WTC11 (cell line): Measurements from ENCODE around the gene AFAP1L2. TPM values are rescaled to one million over a fixed set of nuclear protein-coding genes. Genes with fewer than 3 reads are reported as not detected.

Experiments
- ATAC-seq: fragments of 200-7000 bp; cut with Tn5 transposase; 2 replicates; pipeline ENCODE4 v1.10.0; 2021; ENCODE audit warnings: mild to moderate bottlenecking, moderate library complexity
- CTCF ChIA-PET: fragments of 300-600 bp; sonication (Branson Sonifier 250); formaldehyde crosslinking; loops from one replicate; lab custom pipeline; 2021; ENCODE audit warnings: antibody characterized with exemption; lab: Charles Lee
- POLR2A ChIA-PET: fragments of 350-600 bp; sonication (Branson Sonifier 250); formaldehyde crosslinking; loops from one replicate; lab custom pipeline; 2021; ENCODE audit warnings: antibody characterized with exemption; lab: Charles Lee
- DNase-seq: peaks from one replicate; pipeline ENCODE4 v3.0.0; 2021; ENCODE audit warnings: low spot score
- H3K27ac Mint-ChIP-seq: 2 replicates; pipeline ENCODE4 v1.8.0; 2021; ENCODE audit warnings: mixed read lengths
- H3K27me3 Mint-ChIP-seq: 2 replicates; pipeline ENCODE4 v1.8.0; 2021; ENCODE audit warnings: low read depth, mild to moderate bottlenecking, moderate library complexity, mixed read lengths
- H3K36me3 Mint-ChIP-seq: 2 replicates; pipeline ENCODE4 v1.8.0; 2021; ENCODE audit warnings: mixed read lengths
- H3K4me1 Mint-ChIP-seq: 2 replicates; pipeline ENCODE4 v1.8.0; 2022; ENCODE audit warnings: mixed read lengths
- H3K4me3 Mint-ChIP-seq: 2 replicates; pipeline ENCODE4 v1.8.0; 2021; ENCODE audit warnings: mild to moderate bottlenecking, moderate library complexity, mixed read lengths
- H3K9me3 Mint-ChIP-seq: 2 replicates; pipeline ENCODE4 v1.8.0; 2021; ENCODE audit warnings: mixed read lengths
- ATF1 ChIP-seq: sonication (generic); formaldehyde crosslinking; IDR thresholded peaks from 2 replicates; pipeline ENCODE4 v1.8.1; 2023; ENCODE audit warnings: mild to moderate bottlenecking, moderate library complexity, missing genetic modification reagents
- ATF2 ChIP-seq: sonication (generic); formaldehyde crosslinking; IDR thresholded peaks from 2 replicates; pipeline ENCODE4 v1.8.1; 2022; ENCODE audit warnings: low read depth, missing genetic modification reagents, borderline replicate concordance
- CBFB ChIP-seq: sonication (generic); formaldehyde crosslinking; IDR thresholded peaks from 2 replicates; pipeline ENCODE4 v1.8.1; 2022; ENCODE audit warnings: mild to moderate bottlenecking, low read depth, missing genetic modification reagents
- CTCF ChIP-seq: fragments of 200-600 bp; IDR thresholded peaks from 2 replicates; pipeline ENCODE4 v1.8.0; 2022; ENCODE audit warnings: antibody characterized with exemption
- EMX1 ChIP-seq: fragments of 250-450 bp; sonication (Bioruptor Pico); IDR thresholded peaks from 2 replicates; pipeline ENCODE4 v1.8.0; 2021; ENCODE audit warnings: mild to moderate bottlenecking
- HMGXB4 ChIP-seq: sonication (generic); formaldehyde crosslinking; IDR thresholded peaks from 2 replicates; pipeline ENCODE4 v1.8.1; 2023; ENCODE audit warnings: mild to moderate bottlenecking, moderate library complexity, missing genetic modification reagents
- IRF2 ChIP-seq: sonication (generic); formaldehyde crosslinking; IDR thresholded peaks from 2 replicates; pipeline ENCODE4 v1.8.0; 2022; ENCODE audit warnings: low read depth, missing genetic modification reagents, borderline replicate concordance
- JAZF1 ChIP-seq: fragments of 250-450 bp; sonication (Bioruptor Pico); IDR thresholded peaks from 2 replicates; pipeline ENCODE4 v1.9.0; 2021; ENCODE audit warnings: moderate library complexity, mild to moderate bottlenecking, inconsistent platforms
- MYBL2 ChIP-seq: sonication (generic); formaldehyde crosslinking; IDR thresholded peaks from 2 replicates; pipeline ENCODE4 v1.8.1; 2023; ENCODE audit warnings: mild to moderate bottlenecking, moderate library complexity, missing genetic modification reagents
- NFE2L1 ChIP-seq: sonication (generic); formaldehyde crosslinking; IDR thresholded peaks from 2 replicates; pipeline ENCODE4 v1.8.1; 2023; ENCODE audit warnings: missing genetic modification reagents
- NFYB ChIP-seq: sonication (generic); formaldehyde crosslinking; conservative IDR thresholded peaks from 2 replicates; pipeline ENCODE4 v1.8.0; 2022; ENCODE audit warnings: low read depth, missing genetic modification reagents
- NR1H2 ChIP-seq: sonication (generic); formaldehyde crosslinking; IDR thresholded peaks from 2 replicates; pipeline ENCODE4 v1.9.0; 2021; ENCODE audit warnings: mild to moderate bottlenecking, moderate library complexity, missing genetic modification reagents
- OVOL2 ChIP-seq: fragments of 250-450 bp; sonication (Bioruptor Pico); IDR thresholded peaks from 2 replicates; pipeline ENCODE4 v1.9.0; 2021; ENCODE audit warnings: mild to moderate bottlenecking, borderline replicate concordance
- SOX15 ChIP-seq: fragments of 250-450 bp; sonication (Bioruptor Pico); IDR thresholded peaks from 2 replicates; pipeline ENCODE4 v1.9.0; 2021; ENCODE audit warnings: mild to moderate bottlenecking
- TCF7 ChIP-seq: sonication (generic); formaldehyde crosslinking; IDR thresholded peaks from 2 replicates; pipeline ENCODE4 v1.8.0; 2022; ENCODE audit warnings: mild to moderate bottlenecking, low read depth, missing genetic modification reagents, moderate library complexity
- ZBTB21 ChIP-seq: sonication (generic); formaldehyde crosslinking; IDR thresholded peaks from 2 replicates; pipeline ENCODE4 v1.8.1; 2023; ENCODE audit warnings: mild to moderate bottlenecking, missing genetic modification reagents, borderline replicate concordance
- ZNF219 ChIP-seq: sonication (generic); formaldehyde crosslinking; IDR thresholded peaks from 2 replicates; pipeline ENCODE4 v1.8.0; 2023; ENCODE audit warnings: missing genetic modification reagents, mild to moderate bottlenecking, borderline replicate concordance
- ZNF396 ChIP-seq: fragments of 250-450 bp; sonication (Bioruptor Pico); IDR thresholded peaks from 2 replicates; pipeline ENCODE4 v1.8.0; 2021; ENCODE audit warnings: mild to moderate bottlenecking, moderate library complexity, borderline replicate concordance
- ZNF416 ChIP-seq: fragments of 250-450 bp; sonication (Bioruptor Pico); IDR thresholded peaks from 2 replicates; pipeline ENCODE4 v1.9.0; 2021; ENCODE audit warnings: mild to moderate bottlenecking, inconsistent platforms
- total RNA-seq: library from RNA; stranded (reverse); gene quantifications from 3 replicates; pipeline ENCODE4 v1.2.3, GENCODE V29; 2021
- TF ChIP-seq, protein P1 (sequence below): fragments of 250-450 bp; sonication (Bioruptor Pico); IDR thresholded peaks from 2 replicates; pipeline ENCODE4 v1.9.0; 2021; ENCODE audit warnings: mild to moderate bottlenecking, borderline replicate concordance
- TF ChIP-seq, protein P2 (sequence below): sonication (generic); formaldehyde crosslinking; IDR thresholded peaks from 2 replicates; pipeline ENCODE4 v1.8.1; 2022; ENCODE audit warnings: mild to moderate bottlenecking, moderate library complexity, missing genetic modification reagents
- TF ChIP-seq, protein P3 (sequence below): sonication (generic); formaldehyde crosslinking; IDR thresholded peaks from 2 replicates; pipeline ENCODE4 v1.8.1; 2022; ENCODE audit warnings: low read depth, mild to moderate bottlenecking, moderate library complexity, missing genetic modification reagents, borderline replicate concordance

The AFAP1L2 gene
- total RNA-seq, 1 experiment from 2014 or later = 5.0 TPM

GRCh38 chr10:114448897-114449296 lies 44.6 kb upstream of the AFAP1L2 start:
- Mint-ChIP-seq H3K27me3 (no peaks in the 10 kb centered on the region), H3K27ac (no peak overlapping the region), H3K4me3 (no peak overlapping the region), H3K4me1 (peaks cover 16% of the 10 kb centered on the region), H3K36me3 (peaks cover 15% of the 10 kb centered on the region), H3K9me3 (peaks cover 3% of the 10 kb centered on the region; the same call in 1 of the 2 replicates)
- ChIA-PET CTCF (interaction anchor here (2.9 to 4.4 kb wide), 2 partner anchors 10 to 145 kb away, joined by 15 to 19 read pairs; no protein-coding TSS in a partner anchor), POLR2A (no interaction called here)
- no peak for ATAC-seq
- TF ChIP-seq MYBL2 (CRISPR knock-in tag) (no peak), JAZF1 (CRISPR knock-in tag) (no peak), HMGXB4 (CRISPR knock-in tag) (no peak), ZNF219 (CRISPR knock-in tag) (no peak), NFYB (CRISPR knock-in tag) (no peak), NFE2L1 (CRISPR knock-in tag) (no peak), IRF2 (CRISPR knock-in tag) (no peak), ZNF416 (CRISPR knock-in tag) (no peak), ZBTB21 (CRISPR knock-in tag) (no peak), OVOL2 (CRISPR knock-in tag) (no peak), CTCF (no peak)
- TF ChIP-seq, protein P1, sequence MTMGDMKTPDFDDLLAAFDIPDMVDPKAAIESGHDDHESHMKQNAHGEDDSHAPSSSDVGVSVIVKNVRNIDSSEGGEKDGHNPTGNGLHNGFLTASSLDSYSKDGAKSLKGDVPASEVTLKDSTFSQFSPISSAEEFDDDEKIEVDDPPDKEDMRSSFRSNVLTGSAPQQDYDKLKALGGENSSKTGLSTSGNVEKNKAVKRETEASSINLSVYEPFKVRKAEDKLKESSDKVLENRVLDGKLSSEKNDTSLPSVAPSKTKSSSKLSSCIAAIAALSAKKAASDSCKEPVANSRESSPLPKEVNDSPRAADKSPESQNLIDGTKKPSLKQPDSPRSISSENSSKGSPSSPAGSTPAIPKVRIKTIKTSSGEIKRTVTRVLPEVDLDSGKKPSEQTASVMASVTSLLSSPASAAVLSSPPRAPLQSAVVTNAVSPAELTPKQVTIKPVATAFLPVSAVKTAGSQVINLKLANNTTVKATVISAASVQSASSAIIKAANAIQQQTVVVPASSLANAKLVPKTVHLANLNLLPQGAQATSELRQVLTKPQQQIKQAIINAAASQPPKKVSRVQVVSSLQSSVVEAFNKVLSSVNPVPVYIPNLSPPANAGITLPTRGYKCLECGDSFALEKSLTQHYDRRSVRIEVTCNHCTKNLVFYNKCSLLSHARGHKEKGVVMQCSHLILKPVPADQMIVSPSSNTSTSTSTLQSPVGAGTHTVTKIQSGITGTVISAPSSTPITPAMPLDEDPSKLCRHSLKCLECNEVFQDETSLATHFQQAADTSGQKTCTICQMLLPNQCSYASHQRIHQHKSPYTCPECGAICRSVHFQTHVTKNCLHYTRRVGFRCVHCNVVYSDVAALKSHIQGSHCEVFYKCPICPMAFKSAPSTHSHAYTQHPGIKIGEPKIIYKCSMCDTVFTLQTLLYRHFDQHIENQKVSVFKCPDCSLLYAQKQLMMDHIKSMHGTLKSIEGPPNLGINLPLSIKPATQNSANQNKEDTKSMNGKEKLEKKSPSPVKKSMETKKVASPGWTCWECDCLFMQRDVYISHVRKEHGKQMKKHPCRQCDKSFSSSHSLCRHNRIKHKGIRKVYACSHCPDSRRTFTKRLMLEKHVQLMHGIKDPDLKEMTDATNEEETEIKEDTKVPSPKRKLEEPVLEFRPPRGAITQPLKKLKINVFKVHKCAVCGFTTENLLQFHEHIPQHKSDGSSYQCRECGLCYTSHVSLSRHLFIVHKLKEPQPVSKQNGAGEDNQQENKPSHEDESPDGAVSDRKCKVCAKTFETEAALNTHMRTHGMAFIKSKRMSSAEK (CRISPR knock-in tag) = no peak
- TF ChIP-seq, protein P2, sequence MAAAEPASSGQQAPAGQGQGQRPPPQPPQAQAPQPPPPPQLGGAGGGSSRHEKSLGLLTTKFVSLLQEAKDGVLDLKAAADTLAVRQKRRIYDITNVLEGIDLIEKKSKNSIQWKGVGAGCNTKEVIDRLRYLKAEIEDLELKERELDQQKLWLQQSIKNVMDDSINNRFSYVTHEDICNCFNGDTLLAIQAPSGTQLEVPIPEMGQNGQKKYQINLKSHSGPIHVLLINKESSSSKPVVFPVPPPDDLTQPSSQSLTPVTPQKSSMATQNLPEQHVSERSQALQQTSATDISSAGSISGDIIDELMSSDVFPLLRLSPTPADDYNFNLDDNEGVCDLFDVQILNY (CRISPR knock-in tag) = no peak
- no peak for DNase-seq

GRCh38 chr10:114445332-114445731 lies 41.0 kb upstream of the AFAP1L2 start:
- Mint-ChIP-seq H3K36me3 (peaks cover 12% of the 10 kb centered on the region), H3K9me3 (peaks cover 2% of the 10 kb centered on the region; the same call in 1 of the 2 replicates)
- CTCF ChIA-PET = no interaction called here
- no peak for TF ChIP-seq NR1H2
- no peak for TF ChIP-seq ATF2 (CRISPR knock-in tag)
- TF ChIP-seq CBFB (CRISPR knock-in tag) = no peak
- no peak for TF ChIP-seq SOX15 (CRISPR knock-in tag)
- TF ChIP-seq ATF1 (CRISPR knock-in tag) = no peak
- TF ChIP-seq TCF7 = no peak
- TF ChIP-seq EMX1 = no peak
- TF ChIP-seq JAZF1 (CRISPR knock-in tag) = no peak
- TF ChIP-seq, protein P3, sequence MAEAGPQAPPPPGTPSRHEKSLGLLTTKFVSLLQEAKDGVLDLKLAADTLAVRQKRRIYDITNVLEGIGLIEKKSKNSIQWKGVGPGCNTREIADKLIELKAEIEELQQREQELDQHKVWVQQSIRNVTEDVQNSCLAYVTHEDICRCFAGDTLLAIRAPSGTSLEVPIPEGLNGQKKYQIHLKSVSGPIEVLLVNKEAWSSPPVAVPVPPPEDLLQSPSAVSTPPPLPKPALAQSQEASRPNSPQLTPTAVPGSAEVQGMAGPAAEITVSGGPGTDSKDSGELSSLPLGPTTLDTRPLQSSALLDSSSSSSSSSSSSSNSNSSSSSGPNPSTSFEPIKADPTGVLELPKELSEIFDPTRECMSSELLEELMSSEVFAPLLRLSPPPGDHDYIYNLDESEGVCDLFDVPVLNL (CRISPR knock-in tag) = no peak
- no peak for TF ChIP-seq CTCF
- no peak for TF ChIP-seq ZNF396 (CRISPR knock-in tag)

More at GRCh38 chr10:114445332-114445731, 41.0 kb upstream of the AFAP1L2 start:
- H3K27ac Mint-ChIP-seq = no peak overlapping the region
- no peak overlapping the region for H3K4me3 Mint-ChIP-seq
- H3K4me1 Mint-ChIP-seq = peaks cover 11% of the 10 kb centered on the region
- ATAC-seq (no peak), DNase-seq (no peak)
- H3K27me3 Mint-ChIP-seq = no peaks in the 10 kb centered on the region
- POLR2A ChIA-PET = no interaction called here
